HepG2 (cell line): ENCODE data around the gene MT4. TPM values are rescaled to one million over a fixed set of nuclear protein-coding genes. Genes with fewer than 3 reads are reported as not detected.
A peak's percentile ranks its signal among the peaks of the same experiment; 100 is the strongest.

Source experiments
- ATAC-seq: fragments of 200-7000 bp; cut with Tn5 transposase; 3 replicates; pipeline ENCODE4 v1.9.1; 2020; ENCODE audit warnings: mild to moderate bottlenecking, moderate library complexity
- BruUV-seq: library from RNA; stranded (reverse); fragments of 400-500 nt; replicated peaks from 2 replicates; lab custom pipeline; 2021; lab: Mats Ljungman, UMichigan
- CTCF ChIA-PET: fragments of 300-600 bp; formaldehyde crosslinking; extraction: SDS; loops from one replicate; lab custom pipeline; 2021; ENCODE audit warnings: low total read pairs, inconsistent platforms, low intra/inter-chr PET ratio; lab: Yijun Ruan, JAX
- POLR2A ChIA-PET: fragments of 350-600 bp; sonication (Branson Sonifier 250); formaldehyde crosslinking; loops from one replicate; lab custom pipeline; 2020; ENCODE audit warnings: antibody characterized with exemption, inconsistent platforms; lab: Yijun Ruan, JAX
- DNase-seq: peaks from one replicate; pipeline ENCODE4 v3.0.0-alpha.2; 2015; ENCODE audit warnings: low spot score
- FAIRE-seq: peaks from 3 replicates; lab custom pipeline; 2011; peaks lifted over from hg19 to GRCh38; lab: Jason Lieb, UNC
- H2AFZ ChIP-seq: one replicate; pipeline ENCODE4 v1.6.1; 2011; ENCODE audit warnings: low read length, inconsistent platforms
- H3K27ac ChIP-seq: fragments of 300-600 bp; 3 replicates; pipeline ENCODE4 v1.8.0; 2011; ENCODE audit warnings: mixed run types, mild to moderate bottlenecking, mixed read lengths, low read length, inconsistent platforms; ENCODE audit not compliant: insufficient read depth; ENCODE audit errors: extremely low read length
- H3K27me3 ChIP-seq, 2 experiments: fragments of 200-600 bp in 1 of 2; 2 replicates in 1 of 2; 3 replicates in 1 of 2; pipeline versions ENCODE4 v1.6.0 to v1.8.0; 2011; ENCODE audit warnings: low read length in 2 of 2, mild to moderate bottlenecking in 2 of 2, moderate library complexity in 2 of 2, inconsistent platforms in 1 of 2; ENCODE audit not compliant: insufficient read depth in 2 of 2, control insufficient read depth in 1 of 2
- H3K36me3 ChIP-seq, 2 experiments: fragments of 200-600 bp in 1 of 2; replicated peaks in 1 of 2; 2 replicates in 1 of 2; 3 replicates in 1 of 2; pipeline versions ENCODE4 v1.5.1 to v1.8.0; 2011; ENCODE audit warnings: low read length in 2 of 2, inconsistent platforms in 1 of 2; ENCODE audit not compliant: insufficient read depth in 2 of 2, control insufficient read depth in 1 of 2
- H3K4me1 ChIP-seq: 2 replicates; pipeline ENCODE4 v1.5.1; 2012; ENCODE audit warnings: low read length, inconsistent platforms; ENCODE audit not compliant: insufficient read depth
- H3K4me2 ChIP-seq: 2 replicates; pipeline ENCODE4 v1.6.0; 2011; ENCODE audit warnings: low read depth, low read length, inconsistent platforms
- H3K4me3 ChIP-seq, 3 experiments: fragments of 200-600 bp in 1 of 3; sonication (generic), shearing (Covaris generic) in 1 of 3; replicated peaks in 1 of 3; 2 replicates each; pipeline ENCODE4 v1.5.1; 2011 to 2016; ENCODE audit warnings: low read length in 3 of 3, inconsistent platforms in 2 of 3, low read depth in 2 of 3, mild to moderate bottlenecking in 2 of 3, control low read depth in 1 of 3, mixed read lengths in 1 of 3; ENCODE audit not compliant: insufficient read depth in 1 of 3
- H3K79me2 ChIP-seq: one replicate; pipeline ENCODE4 v1.6.1; 2011; ENCODE audit warnings: low read length, inconsistent platforms; ENCODE audit not compliant: insufficient read depth
- H3K9ac ChIP-seq: 2 replicates; pipeline ENCODE4 v1.6.0; 2011; ENCODE audit warnings: mild to moderate bottlenecking, low read depth, low read length, inconsistent platforms; ENCODE audit not compliant: insufficient read depth
- H3K9me3 ChIP-seq: 2 replicates; pipeline ENCODE4 v1.5.1; 2012; ENCODE audit warnings: mild to moderate bottlenecking, low read length
- H4K20me1 ChIP-seq: 2 replicates; pipeline ENCODE4 v1.6.0; 2011; ENCODE audit warnings: inconsistent platforms, mild to moderate bottlenecking, low read length, moderate library complexity; ENCODE audit not compliant: insufficient read depth
- ATF3 ChIP-seq: sonication (generic); formaldehyde crosslinking; IDR thresholded peaks from 2 replicates; pipeline ENCODE4 v1.4.0; 2020; ENCODE audit warnings: missing genetic modification reagents
- BRCA1 ChIP-seq: sonication (generic); formaldehyde crosslinking; IDR thresholded peaks from 2 replicates; pipeline ENCODE4 v1.4.0; 2020; ENCODE audit warnings: missing genetic modification reagents
- DDIT3 ChIP-seq: sonication (generic); formaldehyde crosslinking; IDR thresholded peaks from 2 replicates; pipeline ENCODE4 v1.4.0; 2020; ENCODE audit warnings: mild to moderate bottlenecking, missing genetic modification reagents
- GMEB1 ChIP-seq: sonication (generic); formaldehyde crosslinking; IDR thresholded peaks from 2 replicates; pipeline ENCODE4 v1.5.1; 2020; ENCODE audit warnings: missing genetic modification reagents, mild to moderate bottlenecking, borderline replicate concordance
- KLF6 ChIP-seq: IDR thresholded peaks from 2 replicates; pipeline ENCODE4 v1.8.0; 2016; ENCODE audit warnings: missing biosample characterization, missing genetic modification reagents
- MED1 ChIP-seq: sonication (generic); formaldehyde crosslinking; IDR thresholded peaks from 2 replicates; pipeline ENCODE4 v1.4.0; 2020; ENCODE audit warnings: missing genetic modification reagents
- NCOA5 ChIP-seq: sonication (generic); formaldehyde crosslinking; IDR thresholded peaks from 2 replicates; pipeline ENCODE4 v1.4.0; 2020; ENCODE audit warnings: missing genetic modification reagents
- NPAS2 ChIP-seq: sonication (generic); formaldehyde crosslinking; IDR thresholded peaks from 2 replicates; pipeline ENCODE4 v1.8.0; 2022; ENCODE audit warnings: mild to moderate bottlenecking, missing genetic modification reagents, borderline replicate concordance
- SIX4 ChIP-seq: sonication (generic); formaldehyde crosslinking; IDR thresholded peaks from 2 replicates; pipeline ENCODE4 v1.4.0; 2020; ENCODE audit warnings: missing genetic modification reagents
- TBP ChIP-seq: sonication (generic); formaldehyde crosslinking; IDR thresholded peaks from 2 replicates; pipeline ENCODE4 v1.5.0; 2020; ENCODE audit warnings: missing genetic modification reagents
- TOPORS ChIP-seq: sonication (generic); formaldehyde crosslinking; IDR thresholded peaks from 2 replicates; pipeline ENCODE4 v1.8.0; 2023; ENCODE audit warnings: mild to moderate bottlenecking, missing genetic modification reagents
- ZFYVE20 ChIP-seq: sonication (generic); formaldehyde crosslinking; IDR thresholded peaks from 2 replicates; pipeline ENCODE4 v1.8.0; 2023; ENCODE audit warnings: low read depth, mild to moderate bottlenecking, moderate library complexity, missing genetic modification reagents, borderline replicate concordance
- ZHX1 ChIP-seq: sonication (generic); formaldehyde crosslinking; IDR thresholded peaks from 2 replicates; pipeline ENCODE4 v1.8.1; 2022; ENCODE audit warnings: low read depth, mild to moderate bottlenecking, missing genetic modification reagents
- ZNF333 ChIP-seq: sonication (generic); formaldehyde crosslinking; IDR thresholded peaks from 2 replicates; pipeline ENCODE4 v1.4.0; 2020; ENCODE audit warnings: mild to moderate bottlenecking, missing genetic modification reagents, borderline replicate concordance
- ZNF451 ChIP-seq: sonication (generic); formaldehyde crosslinking; IDR thresholded peaks from 2 replicates; pipeline ENCODE4 v1.5.0; 2020; ENCODE audit warnings: mild to moderate bottlenecking, missing genetic modification reagents
- ZNF678 ChIP-seq: sonication (generic); formaldehyde crosslinking; IDR thresholded peaks from 2 replicates; pipeline ENCODE4 v1.4.0; 2020; ENCODE audit warnings: mild to moderate bottlenecking, missing genetic modification reagents
- ZNF75D ChIP-seq: sonication (generic); formaldehyde crosslinking; IDR thresholded peaks from 2 replicates; pipeline ENCODE4 v1.8.1; 2023; ENCODE audit warnings: missing genetic modification reagents, mild to moderate bottlenecking, borderline replicate concordance
- ZSCAN21 ChIP-seq: sonication (generic); formaldehyde crosslinking; IDR thresholded peaks from 2 replicates; pipeline ENCODE4 v1.8.0; 2022; ENCODE audit warnings: mild to moderate bottlenecking, missing genetic modification reagents, moderate library complexity, borderline replicate concordance
- WGBS: methylation state at CpG from one replicate; pipeline ENCODE4 v1.1.6; 2017; ENCODE audit warnings: low lambda C conversion rate; 5-methylcytosine and 5-hydroxymethylcytosine counted together
- in situ Hi-C: cut with HindIII; loops from 2 replicates; pipeline ENCODE4 v1.10.0; 2017; ENCODE audit warnings: low pct_unique_long_range_greater_than_20kb; ENCODE audit not compliant: extremely low pct_ligation_motif_present
- intact Hi-C: fragments of 100-400 bp; cut with micrococcal nuclease; formaldehyde crosslinking; loops from one replicate; pipeline ENCODE4 v1.10.0; 2022; ENCODE audit not compliant: unreplicated experiment
- polyA plus RNA-seq, 8 experiments: library from polyadenylated mRNA; depleted of rRNA in 3 of 8; stranded (reverse) in 7 of 8; unstranded in 1 of 8; fragments of >200 nt; fragmentation: Illumina TruSeq in 4 of 8; extraction: Trizol in 4 of 8; gene quantifications; 2 replicates each; pipeline versions ENCODE4 v1.2.1 to v1.2.3, GENCODE V29; 2011 to 2016; ENCODE audit warnings: low read depth in 4 of 8, missing spikeins in 1 of 8, mixed read lengths in 1 of 8; ENCODE audit not compliant: insufficient read depth in 1 of 8
- total RNA-seq, 5 experiments: library from RNA; depleted of rRNA; stranded (reverse); fragments of >200 nt; fragmentation: Illumina TruSeq; extraction: Trizol; gene quantifications; 2 replicates each; pipeline ENCODE4 v1.2.3, GENCODE V29; 2016; ENCODE audit warnings: low read depth in 1 of 5

The MT4 gene
- total and polyA plus RNA-seq, 2 of the 13 experiments (the other 11 are each of a cell fraction or from before 2014, with no cell fraction given), result not detected

GRCh38 chr16:56608876-56609462 lies 44.1 kb downstream of the MT4 start:
- DNase-seq (no peak), ATAC-seq (no peak), FAIRE-seq (no peak)
- intact Hi-C loops, result loop anchor here (2.0 to 10.0 kb wide), 3 partner anchors 18 to 256 kb away; partner anchors contain the start of genes MT1B, MT1F and SLC12A3
- H2AFZ ChIP-seq, result no peak overlapping the region
- H3K27ac ChIP-seq, result peak overlapping the region; percentile 39
- BruUV-seq, result TSS peak; percentile 98
- peak overlapping the region; percentile 68 for H3K9ac ChIP-seq
- H4K20me1 ChIP-seq, result no peaks in the 10 kb centered on the region
- in situ Hi-C loops, result no loop called here
- no peaks in the 10 kb centered on the region for H3K36me3 ChIP-seq
- H3K4me1 ChIP-seq, result peaks cover 68% of the 10 kb centered on the region
- H3K4me3 ChIP-seq, result peak overlapping the region; percentile 75 to 84 (median 76)
- ChIA-PET POLR2A (interaction anchor here (0.7 to 5.3 kb wide), 12 partner anchors 16 to 395 kb away, joined by 3 to 83 read pairs (median 5); partner anchors contain the start of genes HERPUD1, MT1E, MT1F and MT1X), CTCF (no interaction called here)
- no peaks in the 10 kb centered on the region for H3K79me2 ChIP-seq
- H3K9me3 ChIP-seq, result no peaks in the 10 kb centered on the region
- H3K27me3 ChIP-seq, result no peaks in the 10 kb centered on the region; a peak in 1 of 5 replicates
- peak overlapping the region; percentile 91 for H3K4me2 ChIP-seq
- WGBS, result 2% methylated on average over 20 of the region's 21 CpGs
- TF ChIP-seq BRCA1 (CRISPR knock-in tag), result no peak
- TF ChIP-seq ZSCAN21 (CRISPR knock-in tag), result no peak
- no peak for TF ChIP-seq NCOA5
- TF ChIP-seq ATF3, result no peak
- TF ChIP-seq ZNF678 (CRISPR knock-in tag), result no peak
- no peak for TF ChIP-seq ZNF333 (CRISPR knock-in tag)
- 0 out of 2 replicates have a peak, but pooled peaks have one; percentile 21 for TF ChIP-seq ZHX1 (CRISPR knock-in tag)
- TF ChIP-seq SIX4 (CRISPR knock-in tag), result no peak
- TF ChIP-seq NPAS2 (CRISPR knock-in tag), result no peak
- TF ChIP-seq KLF6 (CRISPR knock-in tag), result no peak; the same call in 1 of the 2 replicates
- no peak for TF ChIP-seq TBP (CRISPR knock-in tag)
- no peak for TF ChIP-seq ZNF75D (CRISPR knock-in tag)
- no peak for TF ChIP-seq ZFYVE20 (CRISPR knock-in tag)
- no peak for TF ChIP-seq ZNF451
- TF ChIP-seq MED1, result no peak
- TF ChIP-seq TOPORS (CRISPR knock-in tag), result 0 out of 2 replicates have a peak, but pooled peaks have one; percentile 19
- no peak for TF ChIP-seq GMEB1 (CRISPR knock-in tag)
- TF ChIP-seq DDIT3, result no peak
